ENCODE results near the gene NPNT. TPM values are rescaled to one million over a fixed set of nuclear protein-coding genes. Genes with fewer than 3 reads are reported as not detected.

The NPNT gene
- total RNA-seq, 1 experiment from 2014 or later: 42.1 TPM

DNA sequence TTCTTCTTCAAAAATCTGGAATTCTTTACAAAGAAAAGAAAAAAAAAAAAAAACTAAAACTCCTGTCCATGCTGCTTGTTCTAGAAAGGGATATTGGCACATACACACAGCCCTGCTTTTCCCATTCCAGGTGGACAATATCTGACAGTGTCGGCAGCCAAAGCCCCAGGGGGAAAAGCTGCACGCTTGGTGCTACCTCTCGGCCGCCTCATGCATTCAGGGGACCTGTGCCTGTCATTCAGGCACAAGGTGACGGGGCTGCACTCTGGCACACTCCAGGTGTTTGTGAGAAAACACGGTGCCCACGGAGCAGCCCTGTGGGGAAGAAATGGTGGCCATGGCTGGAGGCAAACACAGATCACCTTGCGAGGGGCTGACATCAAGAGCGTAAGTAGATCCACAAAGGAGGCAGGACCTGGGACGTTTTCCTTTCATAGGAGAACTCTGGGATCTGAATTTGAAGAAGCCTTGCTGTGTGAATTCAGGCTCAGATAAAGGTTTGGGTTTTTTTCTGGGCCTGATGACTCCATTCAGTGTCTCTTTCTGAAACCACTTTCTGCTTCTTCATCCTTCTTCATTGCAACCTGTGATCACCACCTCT, 71.9 kb downstream of the NPNT start:
- Mint-ChIP-seq H3K4me1 (ENCODE audit: low read depth, unreplicated experiment) (no peaks in the 10 kb centered on the region), H3K27me3 (ENCODE audit: insufficient read depth, unreplicated experiment) (no peaks in the 10 kb centered on the region), H3K4me3 (ENCODE audit: unreplicated experiment) (no peak overlapping the region), H3K9me3 (ENCODE audit: unreplicated experiment) (no peaks in the 10 kb centered on the region), H3K27ac (ENCODE audit: unreplicated experiment) (no peak overlapping the region), H3K36me3 (ENCODE audit: insufficient read depth, unreplicated experiment) (peaks cover 12% of the 10 kb centered on the region)
- H3K9me3 ChIP-seq: no peaks in the 10 kb centered on the region
- BruUV-seq (replicated peaks): no TSS peak
- no peak overlapping the region for H3K4me3 ChIP-seq (ENCODE audit: low read depth, low read length)
- DNase-seq: no peak
- ChIA-PET CTCF (no interaction called here), POLR2A (no interaction called here)
- H3K27me3 ChIP-seq (replicated peaks; ENCODE audit: control insufficient read depth, insufficient read depth, low read length): no peaks in the 10 kb centered on the region
- intact Hi-C loops (cut with micrococcal nuclease; ENCODE audit: unreplicated experiment): no loop called here
- no peaks in the 10 kb centered on the region for H3K36me3 ChIP-seq (ENCODE audit: control insufficient read depth, insufficient read depth, low read length)
- TF ChIP-seq, protein P1, sequence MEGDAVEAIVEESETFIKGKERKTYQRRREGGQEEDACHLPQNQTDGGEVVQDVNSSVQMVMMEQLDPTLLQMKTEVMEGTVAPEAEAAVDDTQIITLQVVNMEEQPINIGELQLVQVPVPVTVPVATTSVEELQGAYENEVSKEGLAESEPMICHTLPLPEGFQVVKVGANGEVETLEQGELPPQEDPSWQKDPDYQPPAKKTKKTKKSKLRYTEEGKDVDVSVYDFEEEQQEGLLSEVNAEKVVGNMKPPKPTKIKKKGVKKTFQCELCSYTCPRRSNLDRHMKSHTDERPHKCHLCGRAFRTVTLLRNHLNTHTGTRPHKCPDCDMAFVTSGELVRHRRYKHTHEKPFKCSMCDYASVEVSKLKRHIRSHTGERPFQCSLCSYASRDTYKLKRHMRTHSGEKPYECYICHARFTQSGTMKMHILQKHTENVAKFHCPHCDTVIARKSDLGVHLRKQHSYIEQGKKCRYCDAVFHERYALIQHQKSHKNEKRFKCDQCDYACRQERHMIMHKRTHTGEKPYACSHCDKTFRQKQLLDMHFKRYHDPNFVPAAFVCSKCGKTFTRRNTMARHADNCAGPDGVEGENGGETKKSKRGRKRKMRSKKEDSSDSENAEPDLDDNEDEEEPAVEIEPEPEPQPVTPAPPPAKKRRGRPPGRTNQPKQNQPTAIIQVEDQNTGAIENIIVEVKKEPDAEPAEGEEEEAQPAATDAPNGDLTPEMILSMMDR (IDR thresholded peaks at IDR 0.05; ENCODE audit: insufficient read depth in 1 of 2, low read depth in 1 of 2, low read length in 1 of 2, severe bottlenecking in 1 of 2, unreplicated experiment in 1 of 2): no peak
- H3K4me1 ChIP-seq: peaks cover 26% of the 10 kb centered on the region

DNA sequence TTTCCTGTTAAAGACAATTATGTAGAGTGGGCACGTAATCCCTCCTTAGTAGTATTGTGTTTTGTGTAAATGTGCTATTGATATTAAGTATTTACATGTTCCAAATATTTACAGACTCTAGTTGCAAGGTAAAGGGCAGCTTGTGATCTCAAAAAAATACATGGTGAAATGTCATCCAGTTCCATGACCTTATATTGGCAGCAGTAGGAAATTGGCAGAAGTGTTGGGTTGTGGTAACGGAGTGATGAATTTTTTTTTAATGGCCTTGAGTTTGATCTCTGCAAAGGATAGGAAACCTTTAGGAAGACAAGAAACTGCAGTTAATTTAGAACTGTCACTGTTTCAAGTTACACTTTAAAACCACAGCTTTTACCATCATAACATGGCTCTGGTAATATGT, 74.3 kb downstream of the NPNT start:
- Mint-ChIP-seq H3K27ac (ENCODE audit: unreplicated experiment) (no peak overlapping the region), H3K4me1 (ENCODE audit: low read depth, unreplicated experiment) (no peaks in the 10 kb centered on the region), H3K4me3 (ENCODE audit: unreplicated experiment) (no peak overlapping the region), H3K9me3 (ENCODE audit: unreplicated experiment) (no peaks in the 10 kb centered on the region), H3K27me3 (ENCODE audit: insufficient read depth, unreplicated experiment) (no peaks in the 10 kb centered on the region), H3K36me3 (ENCODE audit: insufficient read depth, unreplicated experiment) (peaks cover 13% of the 10 kb centered on the region)
- DNase-seq: no peak
- Histone ChIP-seq H3K9me3 (no peaks in the 10 kb centered on the region), H3K27me3 (replicated peaks; ENCODE audit: control insufficient read depth, insufficient read depth, low read length) (no peaks in the 10 kb centered on the region), H3K4me3 (ENCODE audit: low read depth, low read length) (no peak overlapping the region), H3K4me1 (peaks cover 15% of the 10 kb centered on the region), H3K36me3 (ENCODE audit: control insufficient read depth, insufficient read depth, low read length) (no peaks in the 10 kb centered on the region)
- no TSS peak for BruUV-seq (replicated peaks)
- ChIA-PET CTCF (no interaction called here), POLR2A (no interaction called here)
- TF ChIP-seq, protein P1 (IDR thresholded peaks at IDR 0.05; ENCODE audit: insufficient read depth in 1 of 2, low read depth in 1 of 2, low read length in 1 of 2, severe bottlenecking in 1 of 2, unreplicated experiment in 1 of 2): no peak
- intact Hi-C loops (cut with micrococcal nuclease; ENCODE audit: unreplicated experiment): no loop called here

DNA sequence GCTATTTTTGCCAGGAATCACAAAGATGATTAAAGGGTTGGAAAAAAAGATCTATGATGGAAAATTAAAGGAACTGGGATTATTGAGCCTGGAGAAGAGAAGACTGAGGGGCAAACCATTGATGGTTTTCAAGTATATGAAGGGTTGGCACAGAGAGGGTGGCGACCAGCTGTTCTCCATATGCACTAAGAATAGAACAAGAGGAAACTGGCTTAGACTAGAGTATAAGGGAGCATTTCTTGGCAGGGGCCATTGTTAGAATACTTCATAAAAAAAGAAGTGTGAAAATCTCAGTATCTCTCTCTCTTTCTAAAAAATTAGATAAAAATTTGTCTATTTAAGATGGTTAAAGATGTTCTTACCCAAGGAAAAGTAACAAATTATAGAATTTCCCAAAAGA, 75.1 kb downstream of the NPNT start:
- no peak overlapping the region for H3K27ac Mint-ChIP-seq (ENCODE audit: unreplicated experiment)
- no peaks in the 10 kb centered on the region for H3K27me3 Mint-ChIP-seq (ENCODE audit: insufficient read depth, unreplicated experiment)
- ChIA-PET CTCF (no interaction called here), POLR2A (no interaction called here)
- Histone ChIP-seq H3K4me3 (ENCODE audit: low read depth, low read length) (no peak overlapping the region), H3K27me3 (replicated peaks; ENCODE audit: control insufficient read depth, insufficient read depth, low read length) (no peaks in the 10 kb centered on the region), H3K4me1 (peaks cover 11% of the 10 kb centered on the region), H3K9me3 (no peaks in the 10 kb centered on the region), H3K36me3 (ENCODE audit: control insufficient read depth, insufficient read depth, low read length) (no peaks in the 10 kb centered on the region)
- H3K4me1 Mint-ChIP-seq (ENCODE audit: low read depth, unreplicated experiment): no peaks in the 10 kb centered on the region
- peaks cover 11% of the 10 kb centered on the region for H3K36me3 Mint-ChIP-seq (ENCODE audit: insufficient read depth, unreplicated experiment)
- no TSS peak for BruUV-seq (replicated peaks)
- TF ChIP-seq, protein P1 (IDR thresholded peaks at IDR 0.05; ENCODE audit: insufficient read depth in 1 of 2, low read depth in 1 of 2, low read length in 1 of 2, severe bottlenecking in 1 of 2, unreplicated experiment in 1 of 2): no peak
- intact Hi-C loops (cut with micrococcal nuclease; ENCODE audit: unreplicated experiment): no loop called here
- no peak for DNase-seq
- H3K4me3 Mint-ChIP-seq (ENCODE audit: unreplicated experiment): no peak overlapping the region
- H3K9me3 Mint-ChIP-seq (ENCODE audit: unreplicated experiment): no peaks in the 10 kb centered on the region

All from Caco-2 (cell line).